GM18870 (cell line): ENCODE measurements around the gene ISG20L2.
A peak's percentile ranks its signal among the peaks of the same experiment; 100 is the strongest.
"Not testable (repeated sequence)": the region's sequence is repeated elsewhere in the genome, so short reads cannot be mapped to it uniquely, and the experiment has no call there.

Experiments
- ATAC-seq: cut with Tn5 transposase; IDR thresholded peaks from one replicate; pipeline ENCODE4 v1.9.1; 2021; ENCODE audit warnings: moderate library complexity; ENCODE audit not compliant: unreplicated experiment

ISG20L2 gene, protein sequence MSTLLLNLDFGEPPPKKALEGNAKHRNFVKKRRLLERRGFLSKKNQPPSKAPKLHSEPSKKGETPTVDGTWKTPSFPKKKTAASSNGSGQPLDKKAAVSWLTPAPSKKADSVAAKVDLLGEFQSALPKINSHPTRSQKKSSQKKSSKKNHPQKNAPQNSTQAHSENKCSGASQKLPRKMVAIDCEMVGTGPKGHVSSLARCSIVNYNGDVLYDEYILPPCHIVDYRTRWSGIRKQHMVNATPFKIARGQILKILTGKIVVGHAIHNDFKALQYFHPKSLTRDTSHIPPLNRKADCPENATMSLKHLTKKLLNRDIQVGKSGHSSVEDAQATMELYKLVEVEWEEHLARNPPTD

DNA sequence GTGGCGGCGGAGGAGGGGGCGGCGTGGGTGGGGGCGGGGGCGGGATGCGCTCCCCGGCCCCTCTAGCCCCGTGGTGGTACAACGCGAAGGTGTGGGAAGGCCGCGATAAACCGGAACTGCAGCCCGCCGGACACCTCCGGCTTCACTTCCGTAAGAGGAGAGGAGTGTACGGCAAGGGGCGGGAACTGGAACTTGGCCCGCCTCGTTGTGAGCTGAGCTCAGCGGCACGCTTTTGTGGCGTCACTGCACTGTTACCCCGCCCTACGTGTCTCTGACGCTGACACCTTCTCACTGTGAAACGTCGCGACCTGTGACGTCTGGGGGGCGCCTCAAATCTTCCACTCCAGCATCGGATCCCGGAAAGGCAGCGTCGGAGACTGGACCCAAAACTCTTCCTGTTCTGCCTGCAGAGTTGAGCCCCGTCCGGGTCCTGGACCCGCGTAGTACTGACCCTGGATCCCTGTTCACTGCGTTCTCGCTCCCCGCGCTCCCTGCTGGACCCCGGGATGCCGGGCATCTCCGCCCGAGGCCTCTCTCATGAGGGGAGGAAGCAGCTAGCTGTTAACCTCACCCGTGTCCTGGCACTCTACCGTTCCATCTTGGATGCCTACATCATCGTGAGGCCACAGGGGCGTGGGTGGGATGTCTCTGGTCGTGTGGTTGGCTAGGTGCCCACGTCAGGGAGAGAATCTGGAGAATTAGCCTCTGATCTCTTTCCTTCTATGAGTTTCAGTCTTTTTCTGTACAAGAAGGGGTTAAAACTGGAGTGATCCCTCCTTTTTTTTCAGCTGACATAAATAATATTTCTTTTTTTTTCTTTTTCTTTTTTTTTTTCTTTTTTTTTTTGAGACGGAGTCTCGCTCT is at the start of gene ISG20L2:
Gene ISG20L2 (minus strand): TSS at position 168 of the 864 bp plus-strand sequence. CDS start 1,114 bp downstream, outside the sequence.
- peak; percentile 79 for ATAC-seq

DNA sequence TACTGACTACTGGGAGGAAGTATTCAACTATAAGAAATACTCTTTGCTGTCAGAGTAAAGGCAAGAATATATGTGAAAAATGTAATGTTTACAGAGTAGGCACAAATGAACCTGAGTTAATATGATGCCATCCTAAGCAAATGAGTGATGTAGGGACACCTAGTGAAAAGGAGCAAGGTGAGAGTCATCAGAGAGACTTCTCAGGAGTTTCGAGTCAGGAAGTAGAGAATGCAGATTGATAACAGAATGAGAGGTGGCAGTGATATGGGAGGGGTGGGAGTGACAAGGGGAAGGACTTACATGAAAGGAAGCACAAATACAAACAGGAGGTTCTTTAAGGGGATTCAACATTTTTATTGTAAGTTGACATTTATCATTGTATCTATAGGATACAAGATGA is 49.0 kb upstream of the ISG20L2 start:
- no peak for ATAC-seq

DNA sequence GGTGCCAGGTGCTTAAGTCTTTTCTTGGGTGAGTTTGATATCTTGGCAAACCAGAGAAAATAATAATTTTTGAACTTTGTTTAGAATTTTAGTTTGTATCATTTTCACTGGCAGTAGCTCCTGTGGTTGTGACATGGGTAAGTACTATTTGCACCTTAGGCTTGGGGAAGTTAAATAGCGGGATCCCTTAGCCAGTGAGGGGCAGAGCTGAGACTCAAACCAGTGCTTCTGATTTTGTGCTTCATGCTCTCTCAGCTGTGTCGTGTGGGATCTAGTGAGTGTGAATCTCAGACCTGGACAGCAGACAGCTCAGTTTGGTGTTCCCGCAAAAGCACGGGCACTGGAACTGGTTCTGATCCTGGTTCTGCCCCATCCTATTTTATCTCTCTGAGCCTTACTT is 48.4 kb upstream of the ISG20L2 start:
- no peak for ATAC-seq

DNA sequence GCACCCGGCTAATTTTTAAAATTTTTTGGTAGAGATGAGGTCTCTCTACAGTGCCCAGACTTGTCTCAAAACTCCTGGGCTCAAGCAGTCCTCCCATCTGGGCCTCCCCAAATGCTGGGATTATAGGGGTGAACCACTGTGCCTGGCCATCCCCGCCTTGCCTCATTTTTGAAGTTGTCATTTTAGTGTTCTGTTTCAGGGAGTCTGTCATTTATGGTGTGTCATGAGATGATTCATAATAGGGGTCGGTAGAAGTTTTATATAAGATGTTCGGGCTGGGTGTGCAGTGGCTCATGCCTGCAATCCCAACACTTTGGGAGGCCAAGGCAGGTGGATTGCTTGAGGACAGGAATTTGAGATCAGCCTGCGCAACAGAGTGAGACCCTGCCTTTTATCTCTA is 47.2 kb upstream of the ISG20L2 start:
- no peak for ATAC-seq

DNA sequence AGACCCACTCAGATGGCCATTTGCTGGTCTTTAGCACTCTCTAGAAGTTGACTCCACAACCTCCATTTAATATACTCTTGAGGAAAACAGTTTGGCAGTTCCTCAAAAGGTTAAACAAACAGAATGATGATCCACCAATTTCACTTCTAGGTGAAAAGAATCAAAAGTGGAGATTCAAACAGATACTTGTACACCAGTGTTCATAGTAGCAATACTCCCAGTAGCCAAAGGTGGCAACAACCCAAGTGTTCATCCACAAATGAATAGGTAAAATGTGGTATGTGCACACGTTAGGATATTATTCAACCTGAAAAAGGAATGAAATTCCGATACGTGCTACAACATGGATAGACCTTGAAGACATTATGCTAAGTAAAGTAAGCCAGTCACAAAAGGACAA is 45.0 kb upstream of the ISG20L2 start:
- no peak for ATAC-seq

DNA sequence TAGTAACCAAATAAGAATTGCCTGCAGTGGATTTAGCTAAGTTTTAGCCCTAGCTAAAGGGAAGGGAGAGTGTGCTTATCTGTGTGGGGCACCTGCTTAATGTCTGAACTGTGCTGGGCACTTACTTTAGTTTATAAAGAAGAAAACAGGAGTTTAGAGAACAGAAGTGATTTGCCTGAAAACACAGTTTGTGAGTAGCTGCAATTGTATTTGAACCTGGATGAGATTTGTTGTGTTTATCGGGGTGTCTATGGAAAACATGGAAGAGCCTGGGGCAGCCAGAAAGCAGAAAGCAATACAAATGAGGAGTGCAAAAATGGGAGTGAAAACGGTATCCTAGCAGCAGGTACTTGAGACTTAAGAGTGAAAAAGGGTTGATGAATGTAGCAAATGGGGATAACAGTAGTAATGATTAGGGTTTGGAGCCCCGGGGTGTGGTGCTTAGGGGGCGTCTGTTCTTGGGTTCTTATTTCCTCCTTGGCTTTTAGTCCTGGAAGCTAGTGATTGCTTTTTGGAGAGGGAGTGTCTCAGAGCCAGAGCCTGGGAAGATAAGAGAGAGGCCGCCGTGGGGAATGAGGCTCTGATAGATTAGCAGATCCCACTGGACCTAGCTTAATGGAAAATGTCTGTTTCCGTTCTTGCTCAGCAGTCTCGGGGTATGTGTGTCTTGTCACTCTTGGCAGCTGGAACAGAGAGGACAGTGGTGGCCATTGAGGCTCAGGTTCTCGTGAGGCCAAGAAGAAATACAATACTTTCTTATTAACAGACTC is 44.3 kb upstream of the ISG20L2 start:
- ATAC-seq, result no peak

DNA sequence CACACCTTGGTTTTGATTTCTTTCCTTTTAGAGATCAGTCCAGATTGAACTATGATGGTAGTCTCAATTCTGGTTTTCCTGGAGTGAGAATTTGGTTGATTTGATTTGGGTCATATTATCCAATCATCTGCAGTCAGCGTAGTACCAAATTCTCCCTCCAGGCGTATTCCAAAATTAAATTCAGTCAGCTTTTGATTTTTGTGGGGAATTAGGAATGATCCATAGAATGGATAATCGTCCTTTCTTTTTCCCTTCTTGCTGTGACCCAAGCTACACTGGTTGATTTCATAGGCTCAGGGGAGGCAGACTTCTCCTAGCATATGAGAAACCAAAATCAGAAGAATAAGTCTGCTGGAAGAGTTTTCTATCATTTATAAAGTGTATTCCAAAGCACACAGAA is 43.7 kb upstream of the ISG20L2 start:
- ATAC-seq, result no peak

DNA sequence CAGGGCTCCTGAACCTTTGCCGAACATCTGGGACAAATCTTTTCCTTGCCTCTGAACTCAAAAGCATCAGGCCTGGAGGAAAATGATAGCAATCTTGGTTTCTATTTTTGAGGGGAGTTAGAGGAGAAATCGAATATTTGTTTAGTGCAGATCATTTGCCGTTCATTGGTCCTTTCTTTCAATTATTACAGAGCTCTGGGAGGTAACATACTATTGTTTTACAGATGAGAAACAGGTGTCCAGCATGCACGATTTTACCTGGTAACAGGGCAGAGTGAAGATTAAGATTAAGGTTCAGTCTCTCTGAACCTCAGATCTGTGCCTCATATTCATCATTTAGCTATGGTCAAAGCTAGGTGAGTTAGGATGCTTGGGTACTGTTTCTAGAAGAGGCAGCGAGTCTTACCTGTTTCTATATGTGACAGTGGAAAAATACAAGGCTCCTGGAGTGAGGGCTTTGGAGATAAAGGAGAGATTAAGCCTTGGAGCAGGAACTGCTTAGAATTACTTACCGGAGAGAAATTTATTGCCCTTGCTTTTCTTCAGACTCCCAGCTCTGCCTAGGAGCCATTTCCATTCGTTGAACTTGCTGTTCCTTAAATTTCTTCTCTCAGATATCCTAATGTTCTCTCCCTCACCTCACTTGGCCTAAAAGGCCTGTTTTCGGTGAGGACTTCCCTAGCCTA is 40.2 kb upstream of the ISG20L2 start:
- ATAC-seq, result no peak

DNA sequence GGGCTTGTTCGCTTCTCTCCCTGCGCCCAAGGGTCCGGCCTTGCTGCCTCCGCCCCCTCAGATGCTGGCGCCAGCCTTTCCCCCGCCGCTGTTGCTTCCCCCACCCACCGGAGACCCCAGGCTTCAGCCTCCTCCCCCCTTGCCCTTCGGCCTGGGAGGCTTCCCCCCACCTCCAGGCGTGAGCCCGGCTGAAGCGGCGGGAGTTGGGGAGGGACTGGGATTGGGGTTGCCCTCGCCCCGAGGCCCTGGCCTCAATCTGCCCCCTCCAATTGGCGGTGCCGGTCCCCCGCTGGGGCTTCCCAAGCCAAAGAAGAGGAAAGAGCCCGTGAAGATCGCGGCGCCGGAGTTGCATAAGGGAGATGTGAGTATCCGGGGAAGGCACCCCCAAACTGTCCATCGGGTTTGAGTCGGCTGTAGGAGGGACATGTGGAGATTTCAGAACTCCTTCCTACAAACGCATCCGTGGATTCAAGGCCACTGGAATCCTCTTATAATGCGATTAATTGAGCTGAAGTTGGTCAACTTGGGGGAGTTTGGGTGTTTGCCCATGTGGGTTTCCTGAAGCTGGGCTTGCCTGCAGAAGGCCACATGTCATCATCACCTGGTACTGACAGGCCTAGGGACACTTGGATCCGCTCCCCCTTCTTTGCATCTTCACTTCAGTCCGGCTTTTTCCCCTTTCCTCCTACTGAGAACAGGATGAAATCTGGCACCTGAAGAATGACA is 39.5 kb upstream of the ISG20L2 start:
- ATAC-seq, result no peak

DNA sequence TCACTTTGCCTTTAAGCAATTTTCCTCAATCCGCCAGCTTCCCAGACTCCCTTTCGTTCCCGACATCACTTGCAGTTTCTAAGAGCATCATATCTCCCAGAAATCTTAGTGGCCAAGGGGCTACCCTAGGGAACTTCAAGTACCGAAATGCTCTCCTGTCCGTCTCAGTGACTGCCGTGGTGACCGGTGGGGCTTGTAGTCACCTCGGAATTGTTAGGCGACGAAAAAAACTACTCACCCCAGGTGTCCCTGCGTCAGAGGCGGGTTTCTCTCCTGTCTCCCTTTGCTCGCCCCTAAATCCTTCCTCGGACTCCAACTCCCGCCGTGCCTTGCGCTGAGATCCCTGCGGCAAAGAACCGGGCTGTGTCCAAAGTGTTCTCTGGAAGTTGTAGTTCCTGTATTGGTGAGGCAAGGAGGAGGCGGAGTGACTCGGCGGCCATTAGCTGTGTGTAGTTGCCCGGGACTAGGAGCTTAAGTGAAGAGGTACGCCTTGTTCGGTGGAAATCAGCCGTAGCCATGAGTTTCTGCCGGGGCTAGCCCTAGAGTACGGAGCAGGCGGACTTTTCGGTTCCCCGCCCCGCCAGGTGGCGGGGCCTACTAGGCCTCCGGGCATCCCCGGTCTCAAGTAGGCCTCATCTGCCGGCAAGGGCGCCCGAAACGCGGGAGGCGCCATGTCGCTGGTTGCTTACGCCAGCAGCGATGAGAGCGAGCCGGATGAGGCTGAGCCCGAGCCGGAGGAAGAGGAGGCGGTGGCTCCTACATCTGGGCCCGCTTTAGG is 38.7 kb upstream of the ISG20L2 start, which contains the start of gene PRCC:
Gene PRCC (plus strand): TSS at position 435 of the 778 bp plus-strand sequence. CDS start 237 bp downstream, at position 672.
- peak; percentile 90 for ATAC-seq

DNA sequence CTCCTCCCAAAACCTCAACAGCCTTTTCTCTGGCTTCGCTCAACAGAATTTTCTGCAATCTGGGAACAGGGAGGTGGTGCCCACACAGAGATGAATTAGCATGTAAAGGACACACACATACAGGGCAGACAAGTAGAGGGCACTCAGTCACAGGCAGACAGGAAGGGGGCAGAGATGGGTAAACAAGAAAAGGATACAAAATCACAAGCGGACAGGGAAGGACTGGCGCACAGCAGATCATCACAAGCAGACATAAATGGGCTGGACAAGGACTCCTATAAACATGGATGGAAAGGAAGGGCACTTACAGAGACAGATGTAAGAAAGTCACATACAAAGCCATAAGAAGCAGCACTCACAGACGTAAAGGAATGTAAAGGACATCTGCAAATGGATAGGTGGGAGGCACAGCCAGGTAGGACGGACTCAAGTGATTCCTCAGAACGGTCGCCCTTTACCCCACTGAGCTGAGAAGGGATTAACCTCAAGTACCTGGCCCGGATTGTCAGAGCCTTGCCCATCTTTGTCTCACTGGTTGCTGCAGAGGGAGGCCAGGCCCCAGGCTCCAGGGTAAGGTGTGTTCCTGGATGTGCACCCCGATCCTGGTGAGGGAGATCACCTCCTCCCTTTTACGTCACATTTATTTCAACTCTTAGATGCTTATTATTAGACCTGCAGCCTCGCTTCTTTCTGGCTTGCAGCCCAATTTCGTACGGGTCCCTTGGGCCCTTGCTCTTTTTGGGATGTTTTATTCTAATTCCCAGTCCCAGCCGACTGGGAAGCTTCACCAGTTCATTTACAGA is 37.9 kb upstream of the ISG20L2 start:
- peak; percentile 18 for ATAC-seq

DNA sequence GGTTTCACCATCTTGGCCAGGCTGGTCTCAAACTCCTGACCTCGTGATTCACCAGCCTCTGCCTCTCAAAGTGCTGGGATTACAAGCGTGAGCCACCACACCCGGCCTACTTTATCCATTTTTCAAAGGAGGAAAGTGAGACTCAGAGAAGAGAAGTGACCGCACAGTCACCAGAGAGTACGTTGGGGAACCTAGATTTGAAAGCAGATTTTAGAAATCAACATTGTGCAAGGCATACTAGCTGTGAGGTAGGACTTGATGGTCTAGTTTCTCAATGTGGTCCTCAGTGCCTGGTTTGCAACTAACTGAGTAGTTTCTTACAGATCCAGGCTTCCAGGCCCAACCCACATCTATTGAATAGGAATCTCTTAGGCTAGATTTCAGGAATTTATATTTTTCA is 37.1 kb upstream of the ISG20L2 start:
- no peak for ATAC-seq

DNA sequence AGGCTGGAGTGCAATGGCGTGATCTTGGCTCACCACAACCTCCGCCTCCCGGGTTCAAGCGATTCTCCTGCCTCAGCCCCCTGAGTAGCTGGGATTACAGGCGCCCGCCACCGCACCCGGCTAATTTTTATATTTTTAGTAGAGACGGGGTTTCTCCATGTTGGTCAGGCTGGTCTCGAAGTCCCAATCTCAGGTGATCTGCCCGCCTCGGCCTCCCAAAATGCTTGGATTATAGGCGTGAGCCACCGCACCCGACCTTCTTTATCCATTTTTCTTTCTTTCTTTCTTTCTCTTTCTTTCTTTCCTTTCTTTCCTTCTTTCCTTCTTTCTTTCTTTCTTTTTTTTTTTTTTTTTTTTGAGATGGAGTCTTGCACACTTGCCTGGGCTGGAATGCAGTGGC is 36.6 kb upstream of the ISG20L2 start:
- ATAC-seq, result not testable (repeated sequence)

DNA sequence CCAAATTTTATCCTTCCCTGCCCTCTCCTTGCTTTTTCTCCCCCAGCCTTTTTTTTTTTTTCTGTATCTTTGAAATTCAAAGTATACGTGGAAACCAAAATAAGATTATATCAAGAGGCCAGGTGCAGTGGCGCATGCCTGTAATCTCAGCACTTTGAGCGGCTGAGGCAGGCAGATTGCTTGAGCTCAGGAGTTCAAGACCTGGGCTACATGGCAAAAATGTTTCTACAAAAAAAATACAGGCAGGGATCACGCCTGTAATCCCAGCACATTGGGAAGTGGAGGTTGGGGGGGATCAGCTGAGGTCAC is 32.2 kb upstream of the ISG20L2 start:
- ATAC-seq, result no peak

DNA sequence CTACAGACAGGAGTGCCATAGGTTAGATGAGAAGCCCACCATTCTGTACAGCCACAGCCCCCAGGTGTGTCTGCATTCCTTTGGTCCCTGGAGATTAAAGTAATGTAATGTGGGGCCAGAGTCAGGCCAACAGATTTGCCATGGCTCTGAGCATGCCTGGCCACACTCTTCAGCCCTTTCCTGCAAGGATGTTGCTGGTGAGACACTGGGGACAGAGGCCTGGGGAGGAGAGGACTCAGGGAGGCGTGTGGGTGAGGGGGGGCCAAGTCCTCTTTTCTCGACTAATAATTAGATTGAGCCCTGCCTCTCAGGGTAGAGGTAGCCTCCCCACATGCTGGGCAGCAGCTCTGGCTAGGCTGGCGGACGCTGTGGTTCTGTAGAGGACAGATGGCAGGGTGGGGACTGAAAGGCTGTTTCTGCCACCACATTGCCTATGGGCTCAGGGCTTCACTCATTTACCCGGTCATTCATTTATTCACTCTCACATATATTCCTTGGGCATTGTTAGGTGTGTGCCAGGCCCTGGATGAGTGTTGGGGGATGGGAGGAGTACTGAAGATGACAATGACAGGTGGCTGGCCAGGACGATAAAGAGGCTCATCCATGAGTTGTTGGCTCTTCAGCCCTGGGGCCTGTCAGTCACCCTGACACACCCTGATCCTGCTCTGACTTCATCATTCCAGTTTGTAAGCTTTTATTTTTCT is 31.7 kb upstream of the ISG20L2 start:
- no peak for ATAC-seq

DNA sequence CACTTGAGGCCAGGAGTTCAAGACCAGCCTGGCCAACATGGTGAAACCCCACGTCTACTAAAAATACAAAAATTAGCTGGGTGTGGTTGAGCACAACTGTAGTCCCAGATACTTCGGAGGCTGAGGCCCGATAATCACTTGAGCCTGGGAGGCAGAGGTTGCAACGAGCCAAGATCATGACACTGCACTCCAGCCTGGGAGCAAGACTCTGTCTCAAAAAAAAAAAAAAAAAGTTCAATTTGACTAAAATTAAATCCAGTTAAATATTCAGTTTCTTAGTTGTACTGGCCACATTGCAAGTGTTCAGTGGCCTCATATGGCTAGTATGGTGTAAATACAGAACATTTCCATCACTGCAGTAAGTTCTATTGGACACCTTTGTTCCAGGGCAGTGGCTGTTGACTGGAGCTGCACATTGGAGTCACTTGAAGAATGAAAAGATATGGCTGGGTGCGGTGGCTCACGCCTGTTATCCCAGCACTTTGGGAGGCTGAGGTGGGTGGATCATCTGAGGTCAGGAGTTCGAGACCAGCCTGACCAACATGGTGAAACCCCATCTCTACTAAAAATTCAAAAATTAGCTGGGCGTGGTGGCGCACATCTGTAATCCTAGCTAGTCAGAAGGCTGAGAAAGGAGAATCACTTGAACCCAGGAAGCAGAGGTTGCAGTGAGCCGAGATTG is 29.1 kb upstream of the ISG20L2 start:
- ATAC-seq, result not testable (repeated sequence)

DNA sequence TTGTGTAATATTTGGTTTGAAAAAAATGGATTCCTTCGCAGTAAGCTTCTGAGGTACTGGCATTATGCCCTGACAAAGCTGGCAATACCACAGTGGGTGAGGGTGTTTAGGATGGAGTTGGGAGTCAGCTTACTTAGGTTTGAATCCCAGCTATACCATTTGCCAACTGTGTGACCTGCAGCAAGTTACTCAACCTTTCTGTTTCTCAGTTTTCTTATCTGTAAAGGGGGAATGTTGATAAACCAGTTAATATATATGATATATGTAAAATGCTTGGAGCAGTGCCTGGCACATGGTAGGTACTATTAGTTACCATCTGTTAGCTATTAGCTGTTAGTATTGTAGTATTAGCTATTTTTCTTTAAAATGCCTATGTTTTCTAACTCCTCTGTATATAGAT is 27.8 kb upstream of the ISG20L2 start:
- ATAC-seq, result no peak
